Left ventricle myocardium inferior (tissue), 1 donor: ENCODE data around the gene NUP98. TPM values are rescaled to one million over a fixed set of nuclear protein-coding genes. Genes with fewer than 3 reads are reported as not detected.
"Not testable (repeated sequence)": the region's sequence is repeated elsewhere in the genome, so short reads cannot be mapped to it uniquely, and the experiment has no call there.

Source experiments
- DNase-seq: peaks from one replicate; pipeline ENCODE4 v3.0.0-alpha.2; 2020
- H3K27ac ChIP-seq: fragments of 200-600 bp; replicated peaks from 2 replicates; pipeline ENCODE4 v1.8.0; 2021
- H3K27me3 ChIP-seq: fragments of 200-600 bp; 2 replicates; pipeline ENCODE4 v1.8.0; 2021; ENCODE audit warnings: low read depth
- H3K36me3 ChIP-seq: fragments of 200-600 bp; 2 replicates; pipeline ENCODE4 v1.8.0; 2021
- H3K4me1 ChIP-seq: fragments of 200-600 bp; 2 replicates; pipeline ENCODE4 v1.8.0; 2021
- H3K4me3 ChIP-seq: fragments of 200-600 bp; 2 replicates; pipeline ENCODE4 v1.8.0; 2021; ENCODE audit warnings: mild to moderate bottlenecking, moderate library complexity
- H3K9me3 ChIP-seq: fragments of 200-600 bp; replicated peaks from 2 replicates; pipeline ENCODE4 v1.8.0; 2021
- CTCF ChIP-seq: fragments of 200-600 bp; IDR thresholded peaks from 2 replicates; pipeline ENCODE4 v1.8.0; 2021; ENCODE audit warnings: antibody characterized with exemption, mild to moderate bottlenecking, borderline replicate concordance
- intact Hi-C: fragments of 100-400 bp; cut with micrococcal nuclease; formaldehyde crosslinking; loops from one replicate; pipeline ENCODE4 v1.11.0; 2022
- total RNA-seq: library from RNA; stranded (reverse); fragmentation: NEBNext Ultra II Directional; extraction: Animal tissue kit (Norgen Biotek cat#: 25700); gene quantifications from one replicate; pipeline ENCODE4 v1.2.1, GENCODE V29; 2021
- donor health status: DM: no; HTN: yes; CAD: no; lungs with severe emphysema.

The NUP98 gene
- total RNA-seq, 1 donor from 2014 or later = 37.3 TPM

GRCh38 chr11:3796002-3796311 is 1.4 kb downstream of the NUP98 start:
- H3K9me3 ChIP-seq = no peaks in the 10 kb centered on the region
- H3K4me1 ChIP-seq = peaks cover 49% of the 10 kb centered on the region
- no peaks in the 10 kb centered on the region for H3K27me3 ChIP-seq
- TF ChIP-seq CTCF = no peak
- no peak for DNase-seq
- peak overlapping the region; percentile 94 for H3K27ac ChIP-seq
- peaks cover 29% of the 10 kb centered on the region for H3K36me3 ChIP-seq
- intact Hi-C loops = no loop called here
- H3K4me3 ChIP-seq = peak overlapping the region; percentile 88

- intact Hi-C loops = no loop called here
- TF ChIP-seq CTCF = no peak
- Histone ChIP-seq H3K27me3 (no peaks in the 10 kb centered on the region), H3K9me3 (no peaks in the 10 kb centered on the region), H3K4me1 (peaks cover 54% of the 10 kb centered on the region), H3K4me3 (peak overlapping the region; percentile 88), H3K36me3 (peaks cover 29% of the 10 kb centered on the region), H3K27ac (peak overlapping the region; percentile 94)
- DNase-seq = no peak
Measured at GRCh38 chr11:3795131-3796001, 2.0 kb downstream of the NUP98 start.

- peak overlapping the region; percentile 88 for H3K4me3 ChIP-seq
- intact Hi-C loops, DNase-seq, H3K27me3 ChIP-seq, H3K9me3 ChIP-seq, H3K27ac ChIP-seq: not testable (repeated sequence)
- peaks cover 58% of the 10 kb centered on the region for H3K4me1 ChIP-seq
- H3K36me3 ChIP-seq = peaks cover 29% of the 10 kb centered on the region
Measured at GRCh38 chr11:3794387-3794786, 3.0 kb downstream of the NUP98 start.

- Histone ChIP-seq H3K4me1 (peaks cover 61% of the 10 kb centered on the region), H3K9me3 (no peaks in the 10 kb centered on the region), H3K4me3 (no peak overlapping the region), H3K27me3 (no peaks in the 10 kb centered on the region), H3K36me3 (peaks cover 5% of the 10 kb centered on the region), H3K27ac (no peak overlapping the region)
- intact Hi-C loops = no loop called here
- DNase-seq = no peak
- TF ChIP-seq CTCF = no peak
Measured at GRCh38 chr11:3786781-3787428, 10.4 kb downstream of the NUP98 start.

GRCh38 chr11:3783611-3784010 is 13.7 kb downstream of the NUP98 start:
- Histone ChIP-seq H3K36me3 (peaks cover 20% of the 10 kb centered on the region), H3K27me3 (no peaks in the 10 kb centered on the region), H3K27ac (no peak overlapping the region), H3K9me3 (no peaks in the 10 kb centered on the region), H3K4me3 (no peak overlapping the region), H3K4me1 (peaks cover 53% of the 10 kb centered on the region)
- DNase-seq = no peak
- intact Hi-C loops = no loop called here
- no peak for TF ChIP-seq CTCF

GRCh38 chr11:3782963-3783362 is 14.4 kb downstream of the NUP98 start:
- Histone ChIP-seq H3K36me3 (peaks cover 26% of the 10 kb centered on the region), H3K4me1 (peaks cover 46% of the 10 kb centered on the region), H3K27me3 (no peaks in the 10 kb centered on the region), H3K9me3 (no peaks in the 10 kb centered on the region), H3K4me3 (no peak overlapping the region), H3K27ac (no peak overlapping the region)
- no peak for DNase-seq
- intact Hi-C loops = no loop called here
- no peak for TF ChIP-seq CTCF
